HG02852 (cell line): Measurements from ENCODE around the gene SPHK2.
A peak's percentile ranks its signal among the peaks of the same experiment; 100 is the strongest.

Source experiments
- ATAC-seq: cut with Tn5 transposase; IDR thresholded peaks from one replicate; pipeline ENCODE4 v1.9.1; 2021; ENCODE audit warnings: mild to moderate bottlenecking, moderate library complexity; ENCODE audit not compliant: unreplicated experiment

Gene SPHK2

GRCh38 chr19:48635966-48636858 lies 16.9 kb downstream of the SPHK2 start:
- no peak for ATAC-seq

GRCh38 chr19:48636859-48637448 lies 17.6 kb downstream of the SPHK2 start, which contains the start of gene DBP:
Gene DBP, minus strand, starts transcription at chr19:48637379. Its CDS starts 385 bp downstream, at chr19:48636994.
- no peak for ATAC-seq

GRCh38 chr19:48637449-48637947 lies 18.2 kb downstream of the SPHK2 start:
- peak; percentile 63 for ATAC-seq

GRCh38 chr19:48637948-48638830 lies 18.9 kb downstream of the SPHK2 start:
- peak; percentile 21 for ATAC-seq

- ATAC-seq = no peak
Observed at GRCh38 chr19:48638831-48639381, 19.6 kb downstream of the SPHK2 start.

GRCh38 chr19:48639483-48640375 lies 20.4 kb downstream of the SPHK2 start:
- ATAC-seq = no peak

GRCh38 chr19:48641850-48642249 lies 22.5 kb downstream of the SPHK2 start:
- ATAC-seq = no peak

GRCh38 chr19:48642862-48643261 lies 23.6 kb downstream of the SPHK2 start:
- no peak for ATAC-seq

GRCh38 chr19:48644355-48644754 lies 25.0 kb downstream of the SPHK2 start:
- no peak for ATAC-seq

- ATAC-seq = no peak
Observed at GRCh38 chr19:48644839-48645619, 25.7 kb downstream of the SPHK2 start.

GRCh38 chr19:48645620-48646000 lies 26.3 kb downstream of the SPHK2 start:
- no peak for ATAC-seq

GRCh38 chr19:48646001-48646721 lies 26.9 kb downstream of the SPHK2 start, which contains the start of gene CA11:
Gene CA11, minus strand, starts transcription at chr19:48646187. Its CDS starts 555 bp downstream, at chr19:48645632.
- peak; percentile 78 for ATAC-seq

GRCh38 chr19:48646722-48647216 lies 27.5 kb downstream of the SPHK2 start:
- ATAC-seq = no peak

- ATAC-seq = no peak
Observed at GRCh38 chr19:48648134-48648533, 28.8 kb downstream of the SPHK2 start.

- no peak for ATAC-seq
Observed at GRCh38 chr19:48650974-48651682, 31.8 kb downstream of the SPHK2 start.

GRCh38 chr19:48651683-48652048 lies 32.4 kb downstream of the SPHK2 start:
- no peak for ATAC-seq

- ATAC-seq = no peak
Observed at GRCh38 chr19:48654299-48655059, 35.2 kb downstream of the SPHK2 start.
